Measurements from ENCODE around the gene ZMYM2.

The ZMYM2 gene

DNA sequence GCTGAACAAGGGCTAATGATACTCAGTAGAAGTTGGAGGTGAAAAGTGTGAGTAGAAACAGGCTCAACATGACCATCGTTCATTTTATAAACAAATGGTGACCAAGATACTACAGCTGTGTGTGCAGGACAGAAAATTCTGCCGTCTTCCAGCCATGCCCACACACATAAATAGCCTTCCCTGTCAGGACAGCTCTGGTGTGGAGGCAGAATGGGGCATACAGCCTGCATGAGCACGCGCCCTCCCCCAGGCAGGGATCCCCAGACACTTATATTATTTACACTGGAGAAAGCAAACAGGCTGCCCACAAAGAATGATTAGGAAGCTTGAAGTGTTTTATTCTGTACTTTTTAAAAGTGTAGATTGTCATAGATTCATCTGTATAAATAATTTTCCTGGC is 182.0 kb downstream of the ZMYM2 start:
- DNase-seq = no peak

Data from hippocampal formation (tissue), 2 donors.